ENCODE measurements around the gene UTF1.

- TF ChIP-seq CTCF (IDR thresholded peaks at IDR 0.05) (no peak), POLR2A (IDR thresholded peaks at IDR 0.05) (no peak)
These were observed 14.4 kb upstream of the UTF1 start for GRCh38 chr10:133215586-133215985.

All from esophagus squamous epithelium (tissue), 4 donors.